Upper lobe of left lung (tissue), 6 donors: ENCODE measurements around the gene NDUFB4. TPM values are rescaled to one million over a fixed set of nuclear protein-coding genes. Genes with fewer than 3 reads are reported as not detected.
"Not testable (repeated sequence)": the region's sequence is repeated elsewhere in the genome, so short reads cannot be mapped to it uniquely, and the experiment has no call there.

ENCODE experiments used
- ATAC-seq, 2 donors: fragments of 200-7000 bp; cut with Tn5 transposase; one replicate each; pipeline ENCODE4 v1.9.1; 2022; ENCODE audit warnings: mild to moderate bottlenecking in 2 of 2, moderate library complexity in 2 of 2; ENCODE audit not compliant: low FRiP score in 2 of 2
- DNase-seq, 2 donors: peaks; one replicate each; pipeline ENCODE4 v3.0.0-alpha.2; 2019 to 2020
- H3K27ac ChIP-seq, 4 donors: fragments of 200-600 bp; sonication (generic); one replicate each; pipeline ENCODE4 v1.5.1; 2016 to 2019
- H3K27me3 ChIP-seq, 4 donors: fragments of 200-600 bp; sonication (generic); one replicate each; pipeline ENCODE4 v1.5.1; 2017 to 2019
- H3K36me3 ChIP-seq, 4 donors: fragments of 200-600 bp; sonication (generic); one replicate each; pipeline ENCODE4 v1.5.1; 2016 to 2019
- H3K4me1 ChIP-seq, 4 donors: fragments of 200-600 bp; sonication (generic); one replicate each; pipeline ENCODE4 v1.5.1; 2018 to 2019
- H3K4me3 ChIP-seq, 4 donors: fragments of 200-600 bp; sonication (generic); one replicate each; pipeline ENCODE4 v1.5.1; 2017 to 2019; ENCODE audit warnings: mild to moderate bottlenecking in 2 of 4, moderate library complexity in 1 of 4
- H3K9me3 ChIP-seq, 4 donors: fragments of 200-600 bp; sonication (generic); one replicate each; pipeline ENCODE4 v1.5.1; 2018 to 2019
- EP300 ChIP-seq, 4 donors: sonication (generic); formaldehyde crosslinking; IDR thresholded peaks; one replicate each; pipeline ENCODE4 v1.5.1; 2017; ENCODE audit warnings: antibody characterized with exemption in 4 of 4, control low read depth in 2 of 4
- POLR2A ChIP-seq, 4 donors: fragments of 450-650 bp; IDR thresholded peaks; one replicate each; pipeline ENCODE4 v1.5.1; 2016 to 2017; ENCODE audit warnings: antibody characterized with exemption in 4 of 4, mild to moderate bottlenecking in 2 of 4
- POLR2AphosphoS5 ChIP-seq, 2 donors: sonication (generic); formaldehyde crosslinking; IDR thresholded peaks; one replicate each; pipeline ENCODE4 v1.5.1; 2017; ENCODE audit warnings: antibody characterized with exemption in 2 of 2
- WGBS, 2 donors: methylation state at CpG; one replicate each; pipeline ENCODE4 v1.1.5; 2017 to 2018; 5-methylcytosine and 5-hydroxymethylcytosine counted together
- total RNA-seq, 6 donors: library from RNA; depleted of rRNA in 4 of 6; stranded (reverse); fragments of >200 nt in 4 of 6; gene quantifications; one replicate each; pipeline versions ENCODE4 v1.1.0 to v1.2.1, GENCODE V29; 2016 to 2021
- TF ChIP-seq, protein P1 (sequence below), 6 experiments: fragments of 450-650 bp in 4 of 6; fragments of 200-600 bp in 2 of 6; sonication (generic) in 2 of 6; IDR thresholded peaks; one replicate each; pipeline ENCODE4 v1.5.1; 2016 to 2019; ENCODE audit warnings: antibody characterized with exemption in 6 of 6
- donor health status: DM: no; HTN: no; CAD: no; lungs with moderate emphysema.
- donor health status: DM: no; HTN: yes; CAD: no; lungs with severe emphysema.

Gene NDUFB4
- total RNA-seq, 6 donors from 2014 or later: 29.2 to 105 (median 79.4) TPM

DNA sequence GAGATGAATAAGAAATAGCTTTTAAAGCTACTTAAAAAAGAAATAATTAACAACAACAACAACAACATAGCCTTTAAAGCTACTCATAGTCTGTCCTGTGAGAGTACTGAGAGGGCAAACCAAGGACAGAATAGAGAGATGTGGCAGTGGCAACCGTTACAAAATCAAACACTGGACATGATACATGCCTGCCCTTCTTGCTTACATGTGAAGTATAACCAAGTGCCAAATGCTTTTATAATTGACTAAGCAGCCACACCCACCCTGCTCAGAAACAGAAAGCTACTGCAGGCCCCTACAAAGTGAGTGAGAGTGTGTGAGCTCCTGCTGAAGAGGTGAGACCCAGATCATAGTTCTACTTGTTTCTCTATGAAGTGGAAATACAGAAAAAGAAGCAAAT is 38.4 kb downstream of the NDUFB4 start:
- Histone ChIP-seq H3K27ac (no peak overlapping the region), H3K36me3 (no peaks in the 10 kb centered on the region), H3K4me1 (peaks cover 0 to 2% (median 0%) of the 10 kb centered on the region in 4 donors), H3K9me3 (no peaks in the 10 kb centered on the region), H3K27me3 (no peaks in the 10 kb centered on the region), H3K4me3 (no peak overlapping the region)
- DNase-seq: no peak
- ATAC-seq: peak in 1 of 2 donors; percentile 17
- 0% methylated on average over 1 of the region's 1 CpG for WGBS, 2 donors
- TF ChIP-seq, protein P1, sequence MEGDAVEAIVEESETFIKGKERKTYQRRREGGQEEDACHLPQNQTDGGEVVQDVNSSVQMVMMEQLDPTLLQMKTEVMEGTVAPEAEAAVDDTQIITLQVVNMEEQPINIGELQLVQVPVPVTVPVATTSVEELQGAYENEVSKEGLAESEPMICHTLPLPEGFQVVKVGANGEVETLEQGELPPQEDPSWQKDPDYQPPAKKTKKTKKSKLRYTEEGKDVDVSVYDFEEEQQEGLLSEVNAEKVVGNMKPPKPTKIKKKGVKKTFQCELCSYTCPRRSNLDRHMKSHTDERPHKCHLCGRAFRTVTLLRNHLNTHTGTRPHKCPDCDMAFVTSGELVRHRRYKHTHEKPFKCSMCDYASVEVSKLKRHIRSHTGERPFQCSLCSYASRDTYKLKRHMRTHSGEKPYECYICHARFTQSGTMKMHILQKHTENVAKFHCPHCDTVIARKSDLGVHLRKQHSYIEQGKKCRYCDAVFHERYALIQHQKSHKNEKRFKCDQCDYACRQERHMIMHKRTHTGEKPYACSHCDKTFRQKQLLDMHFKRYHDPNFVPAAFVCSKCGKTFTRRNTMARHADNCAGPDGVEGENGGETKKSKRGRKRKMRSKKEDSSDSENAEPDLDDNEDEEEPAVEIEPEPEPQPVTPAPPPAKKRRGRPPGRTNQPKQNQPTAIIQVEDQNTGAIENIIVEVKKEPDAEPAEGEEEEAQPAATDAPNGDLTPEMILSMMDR (IDR thresholded peaks at IDR 0.05): no peak

DNA sequence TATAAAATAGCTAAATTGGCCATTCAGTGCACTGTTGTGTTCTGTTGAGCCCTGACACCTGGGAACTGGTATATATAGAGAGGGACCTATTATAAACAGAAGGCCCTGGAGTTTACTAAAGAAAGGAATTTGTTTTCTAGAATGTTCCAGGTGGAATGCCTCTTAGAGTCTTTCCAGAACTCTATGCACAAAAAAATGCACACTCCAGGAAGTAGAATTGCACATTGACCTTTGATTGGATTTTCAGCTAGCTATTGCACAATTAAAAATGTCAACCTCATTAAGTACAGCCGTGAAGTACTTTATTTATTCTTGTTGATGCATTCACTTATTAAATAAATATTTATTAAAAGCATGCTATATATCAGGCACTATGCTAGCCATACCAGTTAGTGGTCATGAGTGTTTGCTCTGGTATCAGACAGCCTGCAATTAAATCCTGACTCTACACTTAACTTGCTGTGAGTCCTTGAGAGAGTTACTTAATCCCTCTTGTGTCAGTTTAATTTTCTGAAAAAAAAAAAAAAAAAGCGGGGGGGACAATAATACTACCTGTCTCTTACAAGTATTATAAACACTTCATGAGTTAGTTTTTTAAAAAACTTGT is 40.8 kb downstream of the NDUFB4 start:
- 56 to 62% methylated on average over 2 of the region's 2 CpGs for WGBS, 2 donors

GRCh38 chr3:120637851-120638559 is 41.9 kb downstream of the NDUFB4 start:
- DNase-seq: peak in 1 of 2 donors; percentile 28
- ATAC-seq: no peak
- Histone ChIP-seq H3K27ac (no peak overlapping the region), H3K4me1 (peaks cover 0 to 2% (median 0%) of the 10 kb centered on the region in 4 donors), H3K9me3 (no peaks in the 10 kb centered on the region), H3K4me3 (no peak overlapping the region), H3K27me3 (no peaks in the 10 kb centered on the region), H3K36me3 (no peaks in the 10 kb centered on the region)
- TF ChIP-seq POLR2A (IDR thresholded peaks at IDR 0.05): no peak
- no peak for TF ChIP-seq EP300 (IDR thresholded peaks at IDR 0.05)
- TF ChIP-seq, protein P1 (IDR thresholded peaks at IDR 0.05): no peak
- TF ChIP-seq POLR2AphosphoS5 (IDR thresholded peaks at IDR 0.05): no peak
- WGBS, 2 donors: 77 to 78% methylated on average over 6 of the region's 6 CpGs

More for the DNA sequence above, 40.8 kb downstream of the NDUFB4 start:
- Histone ChIP-seq H3K36me3 (no peaks in the 10 kb centered on the region), H3K27ac (peak overlapping the region in 2 of 4 donors; percentile 12 to 58), H3K27me3 (no peaks in the 10 kb centered on the region), H3K9me3 (no peaks in the 10 kb centered on the region), H3K4me1 (peaks cover 0 to 2% (median 0%) of the 10 kb centered on the region in 4 donors), H3K4me3 (no peak overlapping the region)
- ATAC-seq: peak in 1 of 2 donors; percentile 44
- no peak for DNase-seq
- TF ChIP-seq, protein P1 (IDR thresholded peaks at IDR 0.05): no peak
- no peak for TF ChIP-seq EP300 (IDR thresholded peaks at IDR 0.05)
- no peak for TF ChIP-seq POLR2AphosphoS5 (IDR thresholded peaks at IDR 0.05)
- TF ChIP-seq POLR2A (IDR thresholded peaks at IDR 0.05): no peak

- 92 to 99% methylated on average over 4 of the region's 4 CpGs for WGBS, 2 donors
- H3K4me1 ChIP-seq, H3K27ac ChIP-seq, H3K9me3 ChIP-seq, H3K36me3 ChIP-seq, H3K4me3 ChIP-seq, DNase-seq, ATAC-seq, H3K27me3 ChIP-seq: not testable (repeated sequence)
Observed at GRCh38 chr3:120638820-120639219, 42.7 kb downstream of the NDUFB4 start.

DNA sequence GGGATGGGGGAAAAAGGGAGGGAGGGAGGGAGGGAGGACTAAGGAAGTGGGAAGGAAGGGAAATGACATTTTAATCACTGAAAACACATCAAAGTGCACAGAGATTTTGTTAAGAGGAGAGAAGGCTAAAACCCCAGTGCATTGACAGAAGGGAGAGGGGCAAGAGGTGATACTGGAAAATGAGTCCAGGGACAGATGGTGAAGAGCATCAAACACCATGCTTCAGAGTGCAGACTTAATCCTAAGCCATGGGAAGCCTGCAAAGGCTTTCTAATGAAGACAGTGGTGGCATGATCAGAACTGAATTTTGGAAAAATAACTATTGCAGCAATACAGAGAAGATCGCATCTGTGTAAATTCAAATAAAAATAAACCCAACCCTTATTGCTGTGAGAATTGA is 44.1 kb downstream of the NDUFB4 start:
- no peak for TF ChIP-seq EP300 (IDR thresholded peaks at IDR 0.05)
- TF ChIP-seq, protein P1 (IDR thresholded peaks at IDR 0.05): no peak
- TF ChIP-seq POLR2A (IDR thresholded peaks at IDR 0.05): no peak
- no peak for TF ChIP-seq POLR2AphosphoS5 (IDR thresholded peaks at IDR 0.05)

More for the DNA sequence above, 44.1 kb downstream of the NDUFB4 start:
- peaks cover 0 to 2% (median 0%) of the 10 kb centered on the region in 4 donors for H3K4me1 ChIP-seq
- H3K27me3 ChIP-seq: no peaks in the 10 kb centered on the region
- DNase-seq: no peak
- no peak overlapping the region for H3K4me3 ChIP-seq
- no peak for ATAC-seq
- H3K9me3 ChIP-seq: no peaks in the 10 kb centered on the region
- no peak overlapping the region for H3K27ac ChIP-seq
- H3K36me3 ChIP-seq: no peaks in the 10 kb centered on the region
- 89 to 93% methylated on average over 1 of the region's 1 CpG for WGBS, 2 donors
